Measurements from ENCODE around the gene MAST3.

GRCh38 chr19:18167011-18167410 is 69.4 kb downstream of the MAST3 start:
- TF ChIP-seq CTCF (IDR thresholded peaks at IDR 0.05; ENCODE audit: low read depth, low read length): no peak
- no peak for TF ChIP-seq POLR2A (IDR thresholded peaks at IDR 0.05; ENCODE audit: extremely low read depth, insufficient read length)
- no peak for TF ChIP-seq MYC (IDR thresholded peaks at IDR 0.05; ENCODE audit: low read depth, low read length)
- no peak for TF ChIP-seq MAX (IDR thresholded peaks at IDR 0.05; ENCODE audit: low read depth, low read length)

All from NB4 (cell line).